Retinal pigment epithelial cell (primary cell): Measurements from ENCODE around the gene LIPK.
A peak's percentile ranks its signal among the peaks of the same experiment; 100 is the strongest.
"Not testable (repeated sequence)": the region's sequence is repeated elsewhere in the genome, so short reads cannot be mapped to it uniquely, and the experiment has no call there.

Source experiments
- DNase-seq: peaks from one replicate; pipeline ENCODE4 v3.0.0-alpha.2; 2010; ENCODE audit warnings: low read depth
- H3K4me3 ChIP-seq: 2 replicates; pipeline ENCODE4 v1.5.1; 2011; ENCODE audit warnings: mild to moderate bottlenecking, low read length, control low read depth, moderate library complexity
- CTCF ChIP-seq: conservative IDR thresholded peaks from 2 replicates; pipeline ENCODE4 v1.5.1; 2011; ENCODE audit warnings: low read depth, low read length, control low read depth, inconsistent platforms

LIPK gene

GRCh38 chr10:88687853-88688467 lies 18.1 kb upstream of the LIPK start:
- no peak for DNase-seq
- peak; percentile 83 for TF ChIP-seq CTCF
- H3K4me3 ChIP-seq, result no peak overlapping the region

GRCh38 chr10:88689366-88689765 lies 16.7 kb upstream of the LIPK start:
- no peak for TF ChIP-seq CTCF
- H3K4me3 ChIP-seq, result no peak overlapping the region
- no peak for DNase-seq

- no peak for DNase-seq
- TF ChIP-seq CTCF, result peak; percentile 39
- H3K4me3 ChIP-seq, result no peak overlapping the region
These were observed 12.5 kb upstream of the LIPK start for GRCh38 chr10:88693392-88694020.

GRCh38 chr10:88702848-88703597 lies 3.0 kb upstream of the LIPK start:
- no peak overlapping the region for H3K4me3 ChIP-seq
- no peak for DNase-seq
- no peak for TF ChIP-seq CTCF

GRCh38 chr10:88707429-88708155 lies 1.5 kb downstream of the LIPK start:
- no peak overlapping the region for H3K4me3 ChIP-seq
- DNase-seq, result peak; percentile 15
- no peak for TF ChIP-seq CTCF

- not testable (repeated sequence) for DNase-seq
These were observed 3.3 kb downstream of the LIPK start for GRCh38 chr10:88709361-88709760.

GRCh38 chr10:88715517-88715916 lies 9.5 kb downstream of the LIPK start:
- TF ChIP-seq CTCF, result no peak
- DNase-seq, result no peak
- H3K4me3 ChIP-seq, result no peak overlapping the region

More at GRCh38 chr10:88709361-88709760, 3.3 kb downstream of the LIPK start:
- not testable (repeated sequence) for H3K4me3 ChIP-seq
